NCI-H146 (cell line): Measurements from ENCODE around the gene ARID4B.
A peak's percentile ranks its signal among the peaks of the same experiment; 100 is the strongest.
"Not testable (repeated sequence)": the region's sequence is repeated elsewhere in the genome, so short reads cannot be mapped to it uniquely, and the experiment has no call there.

Experiments used
- DNase-seq: peaks from one replicate; lab custom pipeline; 2025; lab: John Stamatoyannopoulos, UW

Gene ARID4B

DNA sequence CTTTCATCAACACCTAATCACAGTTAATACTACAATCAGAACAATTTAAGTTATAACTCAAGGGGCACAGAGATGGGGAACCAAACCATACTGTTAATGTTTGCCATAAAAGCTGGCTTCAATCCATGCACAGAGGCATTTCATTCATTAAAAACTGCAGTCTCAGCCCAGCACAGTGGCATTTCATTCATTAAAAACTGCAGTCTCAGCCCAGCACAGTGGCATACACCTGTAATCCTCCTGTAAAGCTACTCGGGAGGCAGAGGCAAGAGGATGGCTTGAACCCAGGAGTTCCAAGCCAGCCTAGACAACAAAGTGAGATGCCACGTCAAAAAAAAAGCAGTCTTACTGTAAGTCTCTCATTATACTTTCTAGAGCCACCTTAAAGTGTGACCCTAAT is 29.2 kb downstream of the ARID4B start:
- DNase-seq = peak; percentile 12

DNA sequence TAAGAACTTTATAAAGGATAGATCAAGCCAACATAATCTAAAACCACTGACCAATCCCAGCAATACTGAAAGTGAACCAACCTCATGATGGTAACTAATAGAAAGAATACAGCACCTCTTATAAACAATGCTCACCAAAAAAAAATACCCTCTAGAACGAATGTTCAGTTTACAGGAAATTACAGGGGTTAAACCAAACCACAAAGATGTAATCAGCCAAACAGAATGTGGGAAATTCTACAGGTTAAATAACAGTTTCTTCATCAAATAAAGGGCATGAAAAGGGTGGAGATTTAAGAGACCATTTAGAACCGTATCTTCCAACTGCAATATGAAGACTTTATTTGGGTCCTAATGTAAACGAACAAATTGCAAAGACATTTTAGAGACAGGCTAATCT is 30.4 kb downstream of the ARID4B start:
- no peak for DNase-seq

DNA sequence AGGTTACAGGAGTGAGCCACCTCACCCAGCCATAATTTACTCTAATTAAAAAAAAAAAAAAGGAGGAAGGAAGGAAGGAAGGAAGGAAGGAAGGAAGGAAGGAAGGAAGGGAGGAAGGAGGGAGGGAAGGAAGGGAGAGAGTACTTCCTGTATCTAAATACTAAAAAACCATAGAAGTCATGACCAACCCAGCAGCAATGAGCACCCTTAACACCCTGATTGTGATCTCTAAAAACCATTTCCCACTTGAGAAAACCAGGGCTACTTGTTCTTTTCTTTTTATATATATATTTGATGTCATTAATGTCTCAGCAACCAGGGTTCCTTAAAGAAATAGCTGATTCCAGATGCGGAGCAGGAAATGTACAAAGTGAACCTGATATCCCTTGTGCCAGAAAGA is 31.2 kb downstream of the ARID4B start:
- DNase-seq = no peak

DNA sequence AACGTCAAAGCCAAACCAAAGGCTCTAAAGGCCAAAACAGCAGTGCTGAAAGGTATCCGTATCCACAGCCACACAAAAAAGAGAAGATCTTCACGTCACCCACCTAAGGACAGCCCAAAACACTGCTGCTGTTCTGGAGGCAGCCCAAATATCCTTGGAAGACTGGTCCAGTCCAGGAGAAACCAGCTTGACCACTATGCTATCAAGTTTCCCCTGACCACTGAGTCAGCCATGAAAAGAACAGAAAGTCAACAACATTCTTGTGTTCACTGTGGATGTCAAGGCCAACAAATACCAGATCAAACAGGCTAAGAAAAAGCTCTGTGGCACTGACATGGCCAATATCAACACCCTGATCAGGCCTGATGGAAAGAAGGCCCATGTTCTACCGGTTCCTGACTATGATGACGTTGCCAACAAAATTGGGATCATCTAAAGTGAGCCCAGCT is 32.1 kb downstream of the ARID4B start:
- DNase-seq = no peak

DNA sequence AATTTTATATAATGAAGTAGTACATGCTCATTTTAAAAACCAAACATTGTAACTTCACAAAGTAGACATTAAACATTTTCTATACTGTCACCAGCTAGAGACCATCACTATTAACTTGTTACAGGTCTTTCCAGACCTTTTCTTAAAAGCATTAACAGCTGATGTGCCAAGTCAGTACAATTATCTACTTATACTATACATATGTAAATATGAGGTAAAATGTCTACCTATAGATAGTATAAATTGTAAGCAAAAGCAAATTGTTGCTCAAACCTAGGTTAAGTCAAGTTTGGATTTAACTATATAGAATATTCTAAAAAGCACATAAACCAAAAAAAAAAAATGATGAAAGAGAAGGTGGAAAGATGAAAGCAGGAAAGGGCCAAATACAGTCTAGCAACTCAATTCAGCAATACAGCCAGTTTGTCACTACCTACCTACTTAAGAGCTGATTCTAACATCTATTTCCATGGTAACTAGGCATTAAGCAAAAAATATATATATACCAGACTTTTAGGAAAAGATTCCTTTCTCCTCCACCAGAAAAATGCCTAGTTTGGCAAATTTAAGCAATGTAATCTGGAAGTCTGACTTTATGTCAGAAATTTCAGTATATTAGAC is 34.5 kb downstream of the ARID4B start:
- DNase-seq = no peak

DNA sequence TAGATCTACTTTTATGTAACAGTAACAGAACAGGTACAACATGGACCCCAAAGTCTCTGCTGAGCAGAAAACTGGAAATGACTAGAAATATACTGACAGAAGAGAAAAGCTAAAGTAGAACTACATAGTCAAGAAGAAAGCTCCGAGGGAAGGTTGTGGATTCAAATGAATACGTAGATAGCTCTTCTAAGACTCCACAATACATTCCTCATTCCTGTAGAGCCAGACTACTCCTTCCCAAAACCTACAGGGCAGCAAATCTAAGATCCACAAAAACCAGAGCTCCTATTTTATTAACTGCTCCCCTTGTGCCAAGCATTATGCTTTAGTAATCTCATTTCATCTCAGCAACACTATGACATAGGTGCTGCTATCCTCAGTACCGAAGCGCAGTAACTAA is 35.2 kb downstream of the ARID4B start:
- no peak for DNase-seq

DNA sequence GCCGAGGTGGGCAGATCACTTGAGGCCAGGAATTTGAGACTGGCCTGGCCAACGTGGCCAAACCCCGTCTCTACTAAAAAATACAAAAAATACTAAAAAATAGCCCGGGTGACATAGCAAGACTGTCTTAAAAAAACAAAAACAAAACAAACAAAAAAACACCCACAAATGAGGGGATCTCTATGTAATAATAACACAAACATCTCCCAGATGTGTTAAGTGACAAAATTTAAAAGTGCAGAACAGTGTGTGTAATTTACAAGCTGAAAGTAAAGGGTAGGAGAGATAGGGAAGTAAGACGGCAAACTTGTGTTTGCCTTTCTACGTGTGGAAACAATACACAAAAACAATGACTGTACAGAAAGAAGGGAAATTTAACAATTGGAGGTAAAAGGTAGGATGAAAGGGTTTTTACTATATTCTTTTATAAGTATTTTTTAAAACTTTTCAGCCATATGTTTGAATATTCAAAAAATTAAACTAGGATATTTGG is 36.3 kb downstream of the ARID4B start:
- DNase-seq = no peak

DNA sequence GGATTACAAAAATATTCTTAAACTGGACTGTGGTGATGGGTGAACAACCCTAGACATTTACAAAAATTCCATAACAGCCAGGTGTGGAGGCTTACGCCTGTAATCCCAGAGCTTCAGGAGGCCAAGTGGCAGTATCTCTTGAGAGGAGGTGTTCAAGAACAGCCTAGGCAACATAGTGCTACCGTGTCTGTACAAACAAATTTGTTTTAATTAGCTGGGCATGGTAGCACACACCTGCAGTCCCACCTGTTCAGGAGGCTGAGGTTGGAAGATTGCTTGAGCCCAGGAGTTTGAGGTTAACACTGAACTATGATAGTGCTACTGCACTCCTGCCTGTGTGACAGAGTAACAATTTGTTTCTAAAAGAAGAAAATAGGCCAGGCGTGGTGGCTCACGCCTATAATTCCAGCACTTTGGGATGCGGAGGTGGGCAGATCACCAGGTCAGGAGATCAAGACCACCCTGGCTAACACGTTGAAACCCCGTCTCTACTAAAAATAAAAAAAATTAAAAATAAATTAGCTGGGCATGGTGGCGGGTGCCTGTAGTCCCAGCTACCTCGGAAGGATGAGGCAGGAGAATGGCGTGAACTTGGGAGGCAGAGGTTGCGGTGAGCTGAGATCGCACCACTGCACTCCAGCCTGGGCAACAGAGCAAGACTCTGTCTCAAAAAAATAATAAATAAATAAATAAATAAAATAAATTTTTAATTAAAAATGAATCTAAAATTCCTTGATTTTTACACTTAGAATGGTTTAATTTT is 37.1 kb downstream of the ARID4B start:
- peak; percentile 60 for DNase-seq

DNA sequence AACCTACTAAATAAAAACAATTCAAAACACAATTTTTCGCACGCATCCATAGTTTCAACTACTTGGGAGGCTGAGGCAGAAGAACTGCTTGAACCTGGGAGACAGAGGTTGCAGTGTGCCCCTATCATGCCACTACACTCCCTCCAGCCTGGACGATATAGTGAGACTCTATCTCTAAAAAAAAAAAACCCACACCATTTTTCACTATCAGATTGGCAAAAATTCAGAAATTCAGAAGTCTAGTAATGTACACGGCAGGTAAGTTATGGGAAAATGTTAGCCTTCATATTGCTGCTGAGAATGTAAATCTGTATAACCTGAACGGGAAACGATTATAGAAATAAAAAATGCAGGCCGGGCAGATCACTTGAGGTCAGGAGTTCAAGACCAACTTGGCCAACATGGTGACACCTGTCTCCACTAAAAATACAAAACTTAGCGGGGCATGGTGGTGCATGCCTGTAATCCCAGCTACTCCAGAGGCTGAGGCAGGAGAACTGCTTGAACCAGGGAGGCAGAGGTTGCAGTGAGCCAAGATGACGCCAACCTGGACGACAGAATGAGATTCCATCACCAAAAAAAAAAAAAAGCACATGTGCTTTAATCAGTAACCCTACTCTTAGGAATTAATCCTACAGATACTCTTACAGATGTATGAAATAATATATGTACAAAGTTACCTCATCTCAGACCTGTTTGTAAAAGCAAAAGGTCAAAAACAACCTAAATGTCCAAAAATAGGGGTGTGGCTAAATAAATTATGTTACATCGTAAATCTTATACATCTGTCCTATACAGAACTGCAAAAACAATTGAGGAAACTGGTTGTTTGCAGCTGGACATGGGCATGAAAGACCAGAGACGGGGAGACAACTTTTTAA is 37.9 kb downstream of the ARID4B start:
- no peak for DNase-seq

DNA sequence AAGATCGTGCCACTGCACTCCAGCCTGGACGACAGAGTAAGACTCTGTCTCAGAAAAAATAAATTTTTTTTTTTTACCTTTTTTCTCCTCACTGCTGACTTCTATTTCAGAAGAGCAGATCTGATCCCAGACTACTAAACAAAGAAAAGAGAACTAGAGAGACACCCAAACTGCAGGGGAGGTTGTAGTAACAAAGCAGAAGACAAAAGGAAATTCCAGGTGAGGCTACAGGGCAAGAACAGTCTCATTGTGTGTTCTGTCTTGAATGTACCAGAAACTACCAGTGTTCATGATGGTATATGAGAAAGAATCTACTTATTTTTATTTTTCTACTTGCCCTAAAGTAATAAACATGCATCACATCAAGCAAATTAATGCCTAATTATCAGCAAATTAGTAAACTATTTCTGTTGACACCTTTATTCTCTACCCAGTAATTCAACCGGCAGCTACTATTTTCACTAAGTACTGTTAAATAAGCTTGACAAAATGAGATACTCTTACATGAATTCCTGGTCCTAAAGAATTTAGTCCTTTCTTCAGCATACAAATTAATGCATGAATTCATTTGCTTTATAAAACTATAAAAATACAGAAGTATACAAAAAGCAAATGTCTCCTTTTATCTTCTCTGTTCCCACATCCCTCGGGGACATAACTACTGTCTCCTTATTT is 40.6 kb downstream of the ARID4B start:
- DNase-seq = peak; percentile 56

DNA sequence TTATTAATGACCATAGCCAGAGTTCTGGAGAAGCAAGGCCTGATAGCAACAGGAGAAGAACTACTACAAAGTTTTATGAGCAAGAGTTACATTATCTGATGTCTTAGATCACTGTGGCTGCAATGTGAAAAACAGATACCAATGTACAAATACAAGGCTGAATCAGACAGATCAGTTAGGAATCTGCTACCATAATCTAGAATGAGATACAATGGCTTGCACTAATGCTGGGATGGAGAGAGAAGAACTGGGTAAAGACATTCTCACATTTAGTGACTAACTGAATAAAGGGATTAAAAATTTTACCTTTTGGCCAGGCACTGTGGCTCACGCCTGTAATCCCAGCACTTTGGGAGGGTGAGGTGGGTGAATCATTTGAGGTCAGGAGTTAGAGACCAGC is 41.3 kb downstream of the ARID4B start:
- DNase-seq = no peak

DNA sequence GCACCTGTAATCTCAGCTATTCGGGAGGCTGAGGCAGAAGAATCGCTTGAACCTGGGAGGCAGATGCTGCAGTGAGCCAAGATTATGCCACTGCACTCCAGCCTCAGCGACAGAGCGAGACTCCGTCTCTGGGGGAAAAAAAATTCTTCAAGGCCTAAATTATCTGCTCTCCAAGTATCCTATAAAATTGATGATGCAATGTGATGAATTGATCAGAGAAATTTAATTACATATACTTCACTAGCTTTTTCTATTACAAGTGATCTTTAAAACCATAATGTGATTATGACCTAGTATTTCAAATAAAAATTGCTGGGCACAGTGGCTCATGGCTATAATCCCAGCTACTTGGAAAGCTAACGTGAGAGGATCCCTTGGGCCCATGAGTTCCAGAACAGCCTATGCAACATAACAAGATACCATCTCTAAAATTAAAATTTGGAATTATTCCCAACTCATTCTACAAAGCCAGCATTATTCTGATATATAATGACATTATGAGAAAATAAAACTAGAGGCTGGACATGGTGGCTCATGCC is 43.7 kb downstream of the ARID4B start:
- DNase-seq = no peak

DNA sequence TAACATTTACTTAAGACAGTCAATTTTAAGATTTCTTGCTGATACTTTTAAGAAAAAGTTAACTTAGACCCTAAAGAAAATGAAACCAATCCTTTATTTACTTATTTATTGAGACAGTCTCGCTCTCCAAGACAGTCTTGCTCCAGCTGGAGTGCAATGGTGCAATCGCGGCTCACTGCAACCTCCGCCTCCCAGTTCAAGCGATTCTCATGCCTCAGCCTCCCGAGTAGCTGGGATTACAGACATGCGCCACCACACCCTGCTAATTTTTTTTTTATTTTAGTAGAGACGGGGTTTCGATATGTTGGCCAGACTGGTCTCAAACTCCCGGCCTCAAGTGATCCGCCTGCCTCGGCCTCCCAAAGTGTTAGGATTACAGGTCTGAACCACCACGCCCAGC is 44.3 kb downstream of the ARID4B start:
- not testable (repeated sequence) for DNase-seq

DNA sequence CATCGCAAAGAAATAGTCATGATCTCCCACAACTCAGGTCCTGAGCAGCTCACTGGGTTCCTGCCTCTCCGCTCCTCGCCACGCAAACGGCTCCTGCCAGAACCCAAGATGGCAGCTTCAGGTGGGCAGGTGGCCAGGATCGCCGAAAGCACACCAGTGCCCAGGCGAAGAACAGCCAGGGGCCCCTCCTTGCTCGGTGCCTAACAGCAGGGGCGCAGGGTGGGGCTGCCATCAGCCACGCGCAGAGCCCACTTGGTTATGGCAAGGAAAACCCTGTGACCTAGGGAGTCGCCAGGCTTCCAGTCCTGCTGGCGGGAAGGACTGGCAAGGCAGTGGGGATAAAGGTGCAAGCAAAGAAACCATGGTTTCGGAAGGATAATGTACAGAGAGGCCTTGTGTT is 47.5 kb downstream of the ARID4B start:
- no peak for DNase-seq

DNA sequence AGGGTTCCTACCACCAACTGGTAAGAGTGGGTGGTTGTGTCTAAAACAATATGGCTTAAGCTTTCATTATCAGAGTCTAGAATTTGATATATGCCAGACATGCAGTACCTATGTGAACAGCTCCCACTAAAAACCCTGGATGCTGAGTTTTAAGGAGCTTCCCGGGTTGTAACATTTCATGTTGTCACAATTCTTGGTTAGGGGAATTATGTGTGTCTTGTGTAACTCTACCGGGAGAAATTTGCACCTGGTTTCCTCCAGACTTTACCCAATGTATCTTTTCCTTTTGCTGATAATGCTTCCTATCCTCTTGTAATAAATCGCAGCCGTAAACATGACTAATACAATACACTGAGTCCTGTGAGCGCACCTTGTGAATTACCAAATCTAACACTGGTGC is 48.3 kb downstream of the ARID4B start:
- DNase-seq = no peak

DNA sequence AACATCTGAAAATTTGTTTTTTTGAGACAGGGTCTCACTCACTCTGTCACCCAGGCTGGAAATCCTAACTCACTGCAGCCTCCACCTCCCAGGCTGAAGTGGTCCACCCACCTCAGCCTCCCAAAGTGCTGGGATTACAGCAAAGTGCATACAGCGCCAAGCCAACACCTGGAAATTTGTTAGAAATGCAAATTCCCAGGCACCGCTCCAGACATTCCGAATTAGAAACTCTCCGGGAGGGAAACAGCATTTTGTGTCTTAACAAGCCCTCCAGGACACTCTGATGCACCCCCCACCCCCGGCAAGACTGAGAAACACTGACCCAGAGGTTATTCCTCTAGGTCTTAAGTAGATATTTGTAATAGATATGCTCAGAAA is 49.1 kb downstream of the ARID4B start:
- no peak for DNase-seq

DNA sequence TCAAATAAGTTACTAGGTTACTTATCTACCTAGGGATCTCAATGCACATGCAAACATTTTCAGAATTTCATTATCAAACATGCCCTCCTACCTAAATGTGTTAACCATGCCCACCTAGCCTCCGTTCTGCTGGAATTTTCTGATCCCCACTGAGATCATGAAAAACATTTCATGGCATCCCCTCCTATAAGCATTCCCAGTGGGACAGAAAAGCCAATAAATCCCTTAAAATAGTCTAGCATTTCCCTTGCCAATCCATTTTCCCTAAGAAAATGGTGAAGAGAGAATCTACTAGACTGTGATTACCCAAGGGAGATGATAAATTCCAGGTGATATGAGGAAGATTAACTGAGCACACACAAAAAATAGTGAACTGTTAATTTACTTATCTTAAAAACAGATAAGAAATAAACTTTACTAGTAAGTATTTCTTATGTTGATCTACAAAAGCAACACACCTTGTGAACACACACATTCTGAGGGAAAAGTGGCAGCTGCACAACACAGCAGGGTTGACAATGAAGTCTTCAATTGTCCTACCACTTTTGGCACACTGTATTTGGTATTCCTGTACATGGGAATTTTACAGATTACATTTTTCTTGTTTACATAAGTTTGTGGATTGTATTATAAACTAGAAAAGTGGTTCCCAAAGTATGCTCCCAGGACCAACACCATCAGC is 49.6 kb downstream of the ARID4B start:
- no peak for DNase-seq

DNA sequence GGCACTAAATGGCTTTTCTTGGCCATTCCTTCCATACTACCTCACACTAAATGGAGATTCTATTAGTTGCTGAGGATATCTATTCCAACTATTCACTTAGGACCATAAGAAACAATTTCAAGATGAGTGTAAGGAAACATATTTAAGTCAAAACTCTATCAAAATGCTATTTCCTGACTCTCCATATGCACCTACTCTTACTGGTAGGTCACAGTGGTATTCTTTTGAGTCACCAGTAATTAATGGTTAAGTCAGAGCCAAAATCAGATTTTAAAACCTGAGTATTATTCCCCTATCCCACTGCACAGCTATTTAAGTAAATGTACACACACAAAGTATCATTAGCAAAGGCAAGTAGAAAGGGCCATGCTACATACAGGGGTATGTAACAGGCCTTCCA is 50.3 kb downstream of the ARID4B start:
- no peak for DNase-seq

DNA sequence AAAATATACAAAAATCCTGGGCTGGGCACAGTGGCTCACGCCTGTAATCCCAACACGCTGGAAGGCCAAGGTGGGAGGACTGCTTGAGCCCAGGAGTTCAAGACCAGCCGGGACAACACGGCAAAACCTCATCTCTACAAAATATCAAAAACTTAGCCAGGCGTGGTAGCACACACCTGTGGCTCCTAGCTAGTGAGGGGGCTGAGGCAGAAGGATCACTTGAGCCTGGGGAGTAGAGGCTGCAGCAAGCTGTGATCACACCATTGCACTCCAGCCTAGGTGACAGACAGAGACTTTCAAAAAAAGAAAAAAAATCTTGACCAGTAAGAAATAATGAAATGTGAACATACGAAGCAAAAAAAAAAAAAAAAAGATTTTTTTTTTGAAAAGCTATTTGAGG is 52.1 kb downstream of the ARID4B start:
- DNase-seq = no peak

DNA sequence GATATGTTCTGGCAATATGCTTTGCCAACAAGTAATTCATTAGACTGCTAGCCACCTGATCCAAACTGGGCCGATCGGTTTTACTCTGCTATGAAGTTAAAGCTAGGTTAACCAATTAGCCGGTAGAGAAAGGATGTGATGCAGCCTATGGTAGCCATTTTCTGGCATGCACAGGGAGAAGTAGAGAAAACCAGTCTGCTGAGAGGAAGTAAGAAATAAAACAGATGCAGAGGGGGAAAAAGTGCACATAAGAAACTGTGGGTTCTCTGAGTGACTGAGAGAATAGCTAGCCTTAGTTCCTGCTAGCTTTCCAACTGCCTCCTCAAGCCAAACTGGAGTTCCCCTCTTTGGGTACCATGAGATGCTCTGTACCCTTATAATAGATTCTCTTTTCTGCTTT is 52.8 kb downstream of the ARID4B start:
- no peak for DNase-seq

DNA sequence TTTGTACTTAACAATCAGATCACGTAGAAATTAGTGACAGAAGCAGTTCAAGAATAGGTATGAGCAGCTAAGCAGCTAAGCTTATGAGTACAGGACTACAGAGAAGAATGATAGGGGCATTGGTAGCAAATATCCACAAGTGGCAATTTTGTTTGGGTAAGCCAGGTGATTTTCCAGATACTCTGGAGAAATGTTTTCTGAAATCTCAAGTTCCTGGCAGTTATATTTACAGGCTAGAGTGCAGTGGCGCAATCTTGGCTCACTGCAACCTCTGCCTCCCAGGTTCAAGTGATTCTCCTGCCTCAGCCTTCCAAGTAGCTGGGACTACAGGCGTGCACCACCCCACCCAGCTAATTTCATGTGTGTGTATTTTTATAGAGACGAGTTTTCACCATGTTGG is 55.1 kb downstream of the ARID4B start:
- no peak for DNase-seq
